Uterus (tissue), 2 donors: ENCODE results near the gene MESP2.

Source experiments
- POLR2A ChIP-seq, 2 donors: fragments of 450-650 bp; IDR thresholded peaks; one replicate each; pipeline ENCODE4 v1.6.1; 2016; ENCODE audit warnings: antibody characterized with exemption in 2 of 2, mild to moderate bottlenecking in 1 of 2, moderate library complexity in 1 of 2
- TF ChIP-seq, protein P1 (sequence below), 4 experiments: fragments of 200-600 bp in 2 of 4; fragments of 450-650 bp in 2 of 4; sonication (generic) in 2 of 4; IDR thresholded peaks; one replicate each; pipeline ENCODE4 v1.5.1; 2016 to 2019; ENCODE audit warnings: antibody characterized with exemption in 4 of 4, mild to moderate bottlenecking in 2 of 4, moderate library complexity in 1 of 4

DNA sequence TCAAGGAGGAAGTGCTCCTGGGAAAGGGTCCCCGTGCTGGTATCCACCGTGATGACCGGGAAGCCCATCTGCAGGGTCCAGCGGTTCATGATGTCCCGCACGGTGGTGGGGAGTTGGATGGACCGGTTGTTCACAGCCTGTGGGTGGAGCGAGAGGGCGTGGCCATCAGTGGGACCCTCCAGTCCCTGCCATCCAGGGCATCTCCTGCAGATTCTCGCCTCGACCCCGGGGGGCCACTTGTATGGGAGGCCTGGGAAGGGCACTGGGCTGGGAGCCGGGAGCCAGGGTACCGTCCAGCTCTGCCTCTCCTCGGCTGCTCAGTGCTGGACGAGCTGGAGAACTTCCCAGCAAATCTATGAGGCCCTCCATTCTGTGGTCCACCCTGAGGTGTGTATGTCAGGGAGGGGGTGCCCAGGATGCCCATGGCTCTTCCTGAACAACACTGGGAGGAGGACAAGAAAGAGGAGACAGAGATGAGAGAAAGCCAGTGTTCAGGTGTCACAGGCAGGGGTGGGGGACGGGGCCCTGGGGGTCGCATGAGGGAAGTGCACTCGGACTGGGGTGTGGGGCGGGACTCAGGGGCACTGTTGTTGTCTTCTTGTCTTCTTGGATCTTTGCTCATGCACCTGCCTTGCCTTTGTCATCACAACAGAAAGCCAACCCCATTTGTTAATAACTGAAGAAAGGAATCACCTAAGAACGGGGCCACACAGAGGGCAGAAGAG lies 25.5 kb downstream of the MESP2 start:
- TF ChIP-seq, protein P1, sequence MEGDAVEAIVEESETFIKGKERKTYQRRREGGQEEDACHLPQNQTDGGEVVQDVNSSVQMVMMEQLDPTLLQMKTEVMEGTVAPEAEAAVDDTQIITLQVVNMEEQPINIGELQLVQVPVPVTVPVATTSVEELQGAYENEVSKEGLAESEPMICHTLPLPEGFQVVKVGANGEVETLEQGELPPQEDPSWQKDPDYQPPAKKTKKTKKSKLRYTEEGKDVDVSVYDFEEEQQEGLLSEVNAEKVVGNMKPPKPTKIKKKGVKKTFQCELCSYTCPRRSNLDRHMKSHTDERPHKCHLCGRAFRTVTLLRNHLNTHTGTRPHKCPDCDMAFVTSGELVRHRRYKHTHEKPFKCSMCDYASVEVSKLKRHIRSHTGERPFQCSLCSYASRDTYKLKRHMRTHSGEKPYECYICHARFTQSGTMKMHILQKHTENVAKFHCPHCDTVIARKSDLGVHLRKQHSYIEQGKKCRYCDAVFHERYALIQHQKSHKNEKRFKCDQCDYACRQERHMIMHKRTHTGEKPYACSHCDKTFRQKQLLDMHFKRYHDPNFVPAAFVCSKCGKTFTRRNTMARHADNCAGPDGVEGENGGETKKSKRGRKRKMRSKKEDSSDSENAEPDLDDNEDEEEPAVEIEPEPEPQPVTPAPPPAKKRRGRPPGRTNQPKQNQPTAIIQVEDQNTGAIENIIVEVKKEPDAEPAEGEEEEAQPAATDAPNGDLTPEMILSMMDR (IDR thresholded peaks at IDR 0.05), result no peak
- no peak for TF ChIP-seq POLR2A (IDR thresholded peaks at IDR 0.05)
